Measurements from ENCODE around the gene RGS12.

DNA sequence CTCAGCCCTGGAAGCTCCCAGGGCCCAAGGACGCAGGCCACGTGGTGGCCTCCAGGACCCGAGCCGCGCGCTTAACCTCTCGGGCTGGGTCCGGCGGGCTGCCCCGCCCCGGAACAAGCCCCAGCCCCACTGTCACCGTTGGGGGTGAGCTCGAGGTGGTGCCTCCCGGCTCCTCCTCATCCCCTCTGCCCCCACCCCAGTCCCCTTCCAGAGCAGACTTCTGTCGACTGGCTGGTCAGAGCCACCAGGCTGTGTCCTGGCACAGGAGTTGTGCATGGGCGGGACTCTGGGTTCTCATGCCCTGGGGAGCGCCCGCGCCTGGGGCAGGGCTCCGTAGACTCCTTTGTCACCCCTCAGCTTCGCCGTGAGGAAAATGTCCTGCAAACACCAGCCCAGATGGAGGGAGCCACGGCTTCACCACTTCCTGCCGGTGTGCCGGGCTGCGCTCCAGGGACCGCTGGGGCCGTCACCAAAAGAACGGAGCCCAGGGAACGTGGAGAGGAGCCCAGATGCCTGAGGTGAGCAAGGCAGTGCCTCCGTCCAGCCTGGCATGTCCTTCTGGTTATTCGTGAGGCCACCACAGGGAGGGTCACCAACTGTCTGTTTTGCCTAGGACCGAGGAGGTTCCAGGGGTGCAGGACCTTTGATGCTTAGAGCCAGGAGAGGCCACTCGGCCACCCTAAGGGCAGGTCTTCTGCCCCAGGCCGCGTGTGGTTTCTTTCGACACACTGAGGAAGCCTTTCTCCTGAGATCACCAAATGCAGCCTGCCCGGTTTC lies 7.1 kb upstream of the RGS12 start:
- no peak for TF ChIP-seq ZFX (IDR thresholded peaks at IDR 0.05)
- TF ChIP-seq, protein P1, sequence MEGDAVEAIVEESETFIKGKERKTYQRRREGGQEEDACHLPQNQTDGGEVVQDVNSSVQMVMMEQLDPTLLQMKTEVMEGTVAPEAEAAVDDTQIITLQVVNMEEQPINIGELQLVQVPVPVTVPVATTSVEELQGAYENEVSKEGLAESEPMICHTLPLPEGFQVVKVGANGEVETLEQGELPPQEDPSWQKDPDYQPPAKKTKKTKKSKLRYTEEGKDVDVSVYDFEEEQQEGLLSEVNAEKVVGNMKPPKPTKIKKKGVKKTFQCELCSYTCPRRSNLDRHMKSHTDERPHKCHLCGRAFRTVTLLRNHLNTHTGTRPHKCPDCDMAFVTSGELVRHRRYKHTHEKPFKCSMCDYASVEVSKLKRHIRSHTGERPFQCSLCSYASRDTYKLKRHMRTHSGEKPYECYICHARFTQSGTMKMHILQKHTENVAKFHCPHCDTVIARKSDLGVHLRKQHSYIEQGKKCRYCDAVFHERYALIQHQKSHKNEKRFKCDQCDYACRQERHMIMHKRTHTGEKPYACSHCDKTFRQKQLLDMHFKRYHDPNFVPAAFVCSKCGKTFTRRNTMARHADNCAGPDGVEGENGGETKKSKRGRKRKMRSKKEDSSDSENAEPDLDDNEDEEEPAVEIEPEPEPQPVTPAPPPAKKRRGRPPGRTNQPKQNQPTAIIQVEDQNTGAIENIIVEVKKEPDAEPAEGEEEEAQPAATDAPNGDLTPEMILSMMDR (conservative IDR thresholded peaks at IDR 0.05), result no peak

All from C4-2B (cell line).